WTC11 (cell line): ENCODE results near the gene STARD13. TPM values are rescaled to one million over a fixed set of nuclear protein-coding genes. Genes with fewer than 3 reads are reported as not detected.

Experiments used
- ATAC-seq: fragments of 200-7000 bp; cut with Tn5 transposase; 2 replicates; pipeline ENCODE4 v1.10.0; 2021; ENCODE audit warnings: mild to moderate bottlenecking, moderate library complexity
- CTCF ChIA-PET: fragments of 300-600 bp; sonication (Branson Sonifier 250); formaldehyde crosslinking; loops from one replicate; lab custom pipeline; 2021; ENCODE audit warnings: antibody characterized with exemption; lab: Charles Lee
- POLR2A ChIA-PET: fragments of 350-600 bp; sonication (Branson Sonifier 250); formaldehyde crosslinking; loops from one replicate; lab custom pipeline; 2021; ENCODE audit warnings: antibody characterized with exemption; lab: Charles Lee
- DNase-seq: peaks from one replicate; pipeline ENCODE4 v3.0.0; 2021; ENCODE audit warnings: low spot score
- H3K27ac Mint-ChIP-seq: 2 replicates; pipeline ENCODE4 v1.8.0; 2021; ENCODE audit warnings: mixed read lengths
- H3K27me3 Mint-ChIP-seq: 2 replicates; pipeline ENCODE4 v1.8.0; 2021; ENCODE audit warnings: low read depth, mild to moderate bottlenecking, moderate library complexity, mixed read lengths
- H3K36me3 Mint-ChIP-seq: 2 replicates; pipeline ENCODE4 v1.8.0; 2021; ENCODE audit warnings: mixed read lengths
- H3K4me1 Mint-ChIP-seq: 2 replicates; pipeline ENCODE4 v1.8.0; 2022; ENCODE audit warnings: mixed read lengths
- H3K4me3 Mint-ChIP-seq: 2 replicates; pipeline ENCODE4 v1.8.0; 2021; ENCODE audit warnings: mild to moderate bottlenecking, moderate library complexity, mixed read lengths
- H3K9me3 Mint-ChIP-seq: 2 replicates; pipeline ENCODE4 v1.8.0; 2021; ENCODE audit warnings: mixed read lengths
- ETV6 ChIP-seq: sonication (generic); formaldehyde crosslinking; IDR thresholded peaks from 2 replicates; pipeline ENCODE4 v1.8.1; 2022; ENCODE audit warnings: mild to moderate bottlenecking, missing genetic modification reagents
- FOXJ3 ChIP-seq: sonication (generic); formaldehyde crosslinking; IDR thresholded peaks from 2 replicates; pipeline ENCODE4 v1.9.0; 2021; ENCODE audit warnings: missing genetic modification reagents, mild to moderate bottlenecking, borderline replicate concordance
- KAT7 ChIP-seq: sonication (generic); formaldehyde crosslinking; IDR thresholded peaks from 2 replicates; pipeline ENCODE4 v1.8.1; 2023; ENCODE audit warnings: missing genetic modification reagents, mild to moderate bottlenecking, borderline replicate concordance
- MXD4 ChIP-seq: fragments of 250-450 bp; sonication (Bioruptor Pico); IDR thresholded peaks from 2 replicates; pipeline ENCODE4 v1.8.0; 2021; ENCODE audit warnings: mild to moderate bottlenecking, moderate library complexity, borderline replicate concordance
- NFYB ChIP-seq: sonication (generic); formaldehyde crosslinking; conservative IDR thresholded peaks from 2 replicates; pipeline ENCODE4 v1.8.0; 2022; ENCODE audit warnings: low read depth, missing genetic modification reagents
- NR2C2 ChIP-seq: sonication (generic); formaldehyde crosslinking; IDR thresholded peaks from 2 replicates; pipeline ENCODE4 v1.8.0; 2022; ENCODE audit warnings: mild to moderate bottlenecking, missing genetic modification reagents
- PRDM15 ChIP-seq: sonication (generic); formaldehyde crosslinking; IDR thresholded peaks from 2 replicates; pipeline ENCODE4 v1.8.0; 2022; ENCODE audit warnings: missing genetic modification reagents
- RELA ChIP-seq: sonication (generic); formaldehyde crosslinking; IDR thresholded peaks from 2 replicates; pipeline ENCODE4 v1.8.1; 2022; ENCODE audit warnings: missing genetic modification reagents, mild to moderate bottlenecking, borderline replicate concordance
- RORB ChIP-seq: fragments of 250-450 bp; sonication (Bioruptor Pico); IDR thresholded peaks from 2 replicates; pipeline ENCODE4 v1.9.0; 2021; ENCODE audit warnings: mild to moderate bottlenecking
- SP1 ChIP-seq: sonication (generic); formaldehyde crosslinking; conservative IDR thresholded peaks from 2 replicates; pipeline ENCODE4 v1.8.1; 2022; ENCODE audit warnings: missing genetic modification reagents
- USF1 ChIP-seq: sonication (generic); formaldehyde crosslinking; IDR thresholded peaks from 2 replicates; pipeline ENCODE4 v1.8.0; 2022; ENCODE audit warnings: mild to moderate bottlenecking, missing genetic modification reagents
- ZNF416 ChIP-seq: fragments of 250-450 bp; sonication (Bioruptor Pico); IDR thresholded peaks from 2 replicates; pipeline ENCODE4 v1.9.0; 2021; ENCODE audit warnings: mild to moderate bottlenecking, inconsistent platforms
- ZNF425 ChIP-seq: fragments of 250-450 bp; sonication (Bioruptor Pico); conservative IDR thresholded peaks from 2 replicates; pipeline ENCODE4 v1.9.0; 2021; ENCODE audit warnings: mild to moderate bottlenecking
- total RNA-seq: library from RNA; stranded (reverse); gene quantifications from 3 replicates; pipeline ENCODE4 v1.2.3, GENCODE V29; 2021
- TF ChIP-seq, protein P1 (sequence below): fragments of 250-450 bp; sonication (Bioruptor Pico); IDR thresholded peaks from 2 replicates; pipeline ENCODE4 v1.9.0; 2021; ENCODE audit warnings: mild to moderate bottlenecking, borderline replicate concordance
- TF ChIP-seq, protein P2 (sequence below): sonication (generic); formaldehyde crosslinking; IDR thresholded peaks from 2 replicates; pipeline ENCODE4 v1.8.0; 2023; ENCODE audit warnings: missing genetic modification reagents, mild to moderate bottlenecking, borderline replicate concordance
- TF ChIP-seq, protein P3 (sequence below): sonication (generic); formaldehyde crosslinking; conservative IDR thresholded peaks from 2 replicates; pipeline ENCODE4 v1.8.1; 2023; ENCODE audit warnings: mild to moderate bottlenecking, low read depth, missing genetic modification reagents, moderate library complexity

The STARD13 gene
- total RNA-seq, 1 experiment from 2014 or later, result 4.4 TPM

DNA sequence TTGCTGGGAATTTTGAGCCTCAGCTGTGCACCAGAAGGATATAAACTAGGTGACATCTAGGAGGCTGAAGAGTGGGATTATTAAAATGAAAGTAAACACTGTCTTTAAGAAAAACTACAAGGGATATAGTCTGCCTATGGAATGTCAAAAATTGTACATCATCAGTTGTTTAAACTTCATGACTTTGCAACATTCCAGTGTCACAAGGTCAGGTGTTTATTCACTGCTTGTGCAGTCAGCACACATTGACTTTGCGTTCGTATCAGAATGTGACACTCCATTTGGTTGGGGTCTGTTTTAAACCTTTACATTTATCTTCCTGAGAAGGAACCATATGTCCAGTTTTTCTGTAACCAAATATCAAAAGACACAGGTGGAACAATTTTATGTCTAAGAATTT is 183.7 kb downstream of the STARD13 start:
- no peak for TF ChIP-seq RORB
- TF ChIP-seq ETV6 (CRISPR knock-in tag), result no peak
- TF ChIP-seq FOXJ3 (CRISPR knock-in tag), result no peak
- no peak for TF ChIP-seq KAT7
- no peak for TF ChIP-seq SP1 (CRISPR knock-in tag)
- no peak for TF ChIP-seq MXD4
- no peak for TF ChIP-seq USF1 (CRISPR knock-in tag)
- no peak for TF ChIP-seq ZNF416 (CRISPR knock-in tag)
- TF ChIP-seq ZNF425 (CRISPR knock-in tag), result no peak
- no peak for TF ChIP-seq NR2C2 (CRISPR knock-in tag)
- no peak for TF ChIP-seq PRDM15 (CRISPR knock-in tag)
- TF ChIP-seq, protein P1, sequence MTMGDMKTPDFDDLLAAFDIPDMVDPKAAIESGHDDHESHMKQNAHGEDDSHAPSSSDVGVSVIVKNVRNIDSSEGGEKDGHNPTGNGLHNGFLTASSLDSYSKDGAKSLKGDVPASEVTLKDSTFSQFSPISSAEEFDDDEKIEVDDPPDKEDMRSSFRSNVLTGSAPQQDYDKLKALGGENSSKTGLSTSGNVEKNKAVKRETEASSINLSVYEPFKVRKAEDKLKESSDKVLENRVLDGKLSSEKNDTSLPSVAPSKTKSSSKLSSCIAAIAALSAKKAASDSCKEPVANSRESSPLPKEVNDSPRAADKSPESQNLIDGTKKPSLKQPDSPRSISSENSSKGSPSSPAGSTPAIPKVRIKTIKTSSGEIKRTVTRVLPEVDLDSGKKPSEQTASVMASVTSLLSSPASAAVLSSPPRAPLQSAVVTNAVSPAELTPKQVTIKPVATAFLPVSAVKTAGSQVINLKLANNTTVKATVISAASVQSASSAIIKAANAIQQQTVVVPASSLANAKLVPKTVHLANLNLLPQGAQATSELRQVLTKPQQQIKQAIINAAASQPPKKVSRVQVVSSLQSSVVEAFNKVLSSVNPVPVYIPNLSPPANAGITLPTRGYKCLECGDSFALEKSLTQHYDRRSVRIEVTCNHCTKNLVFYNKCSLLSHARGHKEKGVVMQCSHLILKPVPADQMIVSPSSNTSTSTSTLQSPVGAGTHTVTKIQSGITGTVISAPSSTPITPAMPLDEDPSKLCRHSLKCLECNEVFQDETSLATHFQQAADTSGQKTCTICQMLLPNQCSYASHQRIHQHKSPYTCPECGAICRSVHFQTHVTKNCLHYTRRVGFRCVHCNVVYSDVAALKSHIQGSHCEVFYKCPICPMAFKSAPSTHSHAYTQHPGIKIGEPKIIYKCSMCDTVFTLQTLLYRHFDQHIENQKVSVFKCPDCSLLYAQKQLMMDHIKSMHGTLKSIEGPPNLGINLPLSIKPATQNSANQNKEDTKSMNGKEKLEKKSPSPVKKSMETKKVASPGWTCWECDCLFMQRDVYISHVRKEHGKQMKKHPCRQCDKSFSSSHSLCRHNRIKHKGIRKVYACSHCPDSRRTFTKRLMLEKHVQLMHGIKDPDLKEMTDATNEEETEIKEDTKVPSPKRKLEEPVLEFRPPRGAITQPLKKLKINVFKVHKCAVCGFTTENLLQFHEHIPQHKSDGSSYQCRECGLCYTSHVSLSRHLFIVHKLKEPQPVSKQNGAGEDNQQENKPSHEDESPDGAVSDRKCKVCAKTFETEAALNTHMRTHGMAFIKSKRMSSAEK (CRISPR knock-in tag), result no peak
- no peak for TF ChIP-seq RELA (CRISPR knock-in tag)
- no peak for TF ChIP-seq NFYB (CRISPR knock-in tag)
- TF ChIP-seq, protein P2, sequence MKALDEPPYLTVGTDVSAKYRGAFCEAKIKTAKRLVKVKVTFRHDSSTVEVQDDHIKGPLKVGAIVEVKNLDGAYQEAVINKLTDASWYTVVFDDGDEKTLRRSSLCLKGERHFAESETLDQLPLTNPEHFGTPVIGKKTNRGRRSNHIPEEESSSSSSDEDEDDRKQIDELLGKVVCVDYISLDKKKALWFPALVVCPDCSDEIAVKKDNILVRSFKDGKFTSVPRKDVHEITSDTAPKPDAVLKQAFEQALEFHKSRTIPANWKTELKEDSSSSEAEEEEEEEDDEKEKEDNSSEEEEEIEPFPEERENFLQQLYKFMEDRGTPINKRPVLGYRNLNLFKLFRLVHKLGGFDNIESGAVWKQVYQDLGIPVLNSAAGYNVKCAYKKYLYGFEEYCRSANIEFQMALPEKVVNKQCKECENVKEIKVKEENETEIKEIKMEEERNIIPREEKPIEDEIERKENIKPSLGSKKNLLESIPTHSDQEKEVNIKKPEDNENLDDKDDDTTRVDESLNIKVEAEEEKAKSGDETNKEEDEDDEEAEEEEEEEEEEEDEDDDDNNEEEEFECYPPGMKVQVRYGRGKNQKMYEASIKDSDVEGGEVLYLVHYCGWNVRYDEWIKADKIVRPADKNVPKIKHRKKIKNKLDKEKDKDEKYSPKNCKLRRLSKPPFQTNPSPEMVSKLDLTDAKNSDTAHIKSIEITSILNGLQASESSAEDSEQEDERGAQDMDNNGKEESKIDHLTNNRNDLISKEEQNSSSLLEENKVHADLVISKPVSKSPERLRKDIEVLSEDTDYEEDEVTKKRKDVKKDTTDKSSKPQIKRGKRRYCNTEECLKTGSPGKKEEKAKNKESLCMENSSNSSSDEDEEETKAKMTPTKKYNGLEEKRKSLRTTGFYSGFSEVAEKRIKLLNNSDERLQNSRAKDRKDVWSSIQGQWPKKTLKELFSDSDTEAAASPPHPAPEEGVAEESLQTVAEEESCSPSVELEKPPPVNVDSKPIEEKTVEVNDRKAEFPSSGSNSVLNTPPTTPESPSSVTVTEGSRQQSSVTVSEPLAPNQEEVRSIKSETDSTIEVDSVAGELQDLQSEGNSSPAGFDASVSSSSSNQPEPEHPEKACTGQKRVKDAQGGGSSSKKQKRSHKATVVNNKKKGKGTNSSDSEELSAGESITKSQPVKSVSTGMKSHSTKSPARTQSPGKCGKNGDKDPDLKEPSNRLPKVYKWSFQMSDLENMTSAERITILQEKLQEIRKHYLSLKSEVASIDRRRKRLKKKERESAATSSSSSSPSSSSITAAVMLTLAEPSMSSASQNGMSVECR, result no peak
- TF ChIP-seq, protein P3, sequence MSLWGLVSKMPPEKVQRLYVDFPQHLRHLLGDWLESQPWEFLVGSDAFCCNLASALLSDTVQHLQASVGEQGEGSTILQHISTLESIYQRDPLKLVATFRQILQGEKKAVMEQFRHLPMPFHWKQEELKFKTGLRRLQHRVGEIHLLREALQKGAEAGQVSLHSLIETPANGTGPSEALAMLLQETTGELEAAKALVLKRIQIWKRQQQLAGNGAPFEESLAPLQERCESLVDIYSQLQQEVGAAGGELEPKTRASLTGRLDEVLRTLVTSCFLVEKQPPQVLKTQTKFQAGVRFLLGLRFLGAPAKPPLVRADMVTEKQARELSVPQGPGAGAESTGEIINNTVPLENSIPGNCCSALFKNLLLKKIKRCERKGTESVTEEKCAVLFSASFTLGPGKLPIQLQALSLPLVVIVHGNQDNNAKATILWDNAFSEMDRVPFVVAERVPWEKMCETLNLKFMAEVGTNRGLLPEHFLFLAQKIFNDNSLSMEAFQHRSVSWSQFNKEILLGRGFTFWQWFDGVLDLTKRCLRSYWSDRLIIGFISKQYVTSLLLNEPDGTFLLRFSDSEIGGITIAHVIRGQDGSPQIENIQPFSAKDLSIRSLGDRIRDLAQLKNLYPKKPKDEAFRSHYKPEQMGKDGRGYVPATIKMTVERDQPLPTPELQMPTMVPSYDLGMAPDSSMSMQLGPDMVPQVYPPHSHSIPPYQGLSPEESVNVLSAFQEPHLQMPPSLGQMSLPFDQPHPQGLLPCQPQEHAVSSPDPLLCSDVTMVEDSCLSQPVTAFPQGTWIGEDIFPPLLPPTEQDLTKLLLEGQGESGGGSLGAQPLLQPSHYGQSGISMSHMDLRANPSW (CRISPR knock-in tag), result no peak
- TF ChIP-seq, all 79 proteins: peak for 0
- ChIA-PET CTCF (no interaction called here), POLR2A (no interaction called here)
- no peak overlapping the region for H3K4me3 Mint-ChIP-seq
- peaks cover 7% of the 10 kb centered on the region; the same call in 1 of the 2 replicates for H3K9me3 Mint-ChIP-seq
- no peak for ATAC-seq
- H3K36me3 Mint-ChIP-seq, result no peaks in the 10 kb centered on the region
- H3K27me3 Mint-ChIP-seq, result no peaks in the 10 kb centered on the region
- no peak overlapping the region for H3K27ac Mint-ChIP-seq
- no peaks in the 10 kb centered on the region for H3K4me1 Mint-ChIP-seq
- no peak for DNase-seq
